CD4-positive, alpha-beta memory T cell (primary cell): ENCODE data around the gene ALDH1B1. TPM values are rescaled to one million over a fixed set of nuclear protein-coding genes. Genes with fewer than 3 reads are reported as not detected.
A peak's percentile ranks its signal among the peaks of the same experiment; 100 is the strongest.

Experiments
- CTCF ChIA-PET: fragments of 350-600 bp; sonication (Branson Sonifier 250); formaldehyde crosslinking; loops from one replicate; lab custom pipeline; 2021; ENCODE audit warnings: inconsistent platforms; ENCODE audit not compliant: partially characterized antibody; lab: Charles Lee
- POLR2A ChIA-PET: fragments of 350-600 bp; sonication (Branson Sonifier 250); formaldehyde crosslinking; loops from one replicate; lab custom pipeline; 2021; ENCODE audit not compliant: partially characterized antibody; lab: Charles Lee
- DNase-seq, 5 donors: peaks; one replicate each; pipeline versions ENCODE4 v3.0.0 to v3.0.0-alpha.2; 2020 to 2022; ENCODE audit warnings: mixed read lengths in 1 of 5
- H3K27ac ChIP-seq: one replicate; pipeline ENCODE4 v1.7.0; 2013; ENCODE audit warnings: low read depth, low read length
- H3K27me3 ChIP-seq: 2 replicates; pipeline ENCODE4 v1.7.0; 2013; ENCODE audit warnings: mild to moderate bottlenecking, low read length, moderate library complexity; ENCODE audit not compliant: insufficient read depth
- H3K36me3 ChIP-seq: 2 replicates; pipeline ENCODE4 v1.7.0; 2013; ENCODE audit warnings: mild to moderate bottlenecking, low read length, moderate library complexity; ENCODE audit not compliant: insufficient read depth
- H3K4me1 ChIP-seq: 2 replicates; pipeline ENCODE4 v1.7.0; 2013; ENCODE audit warnings: mild to moderate bottlenecking, low read length, moderate library complexity; ENCODE audit not compliant: insufficient read depth
- H3K4me3 ChIP-seq, 2 donors: one replicate each; pipeline ENCODE4 v1.7.0; 2013; ENCODE audit warnings: low read length in 2 of 2, mild to moderate bottlenecking in 1 of 2
- H3K9me3 ChIP-seq, 2 donors: one replicate each; pipeline ENCODE4 v1.7.0; 2013; ENCODE audit warnings: low read length in 2 of 2, control low read depth in 1 of 2; ENCODE audit not compliant: control insufficient read depth in 1 of 2
- H3K27ac Mint-ChIP-seq, 7 donors: one replicate each; pipeline ENCODE4 v1.8.0; 2020 to 2021; ENCODE audit warnings: mixed read lengths in 7 of 7, mild to moderate bottlenecking in 6 of 7, inconsistent platforms in 3 of 7, moderate library complexity in 3 of 7
- H3K27me3 Mint-ChIP-seq, 2 donors: one replicate each; pipeline ENCODE4 v1.8.0; 2020 to 2021; ENCODE audit warnings: mixed read lengths in 2 of 2
- H3K36me3 Mint-ChIP-seq, 2 donors: one replicate each; pipeline ENCODE4 v1.8.0; 2020 to 2021; ENCODE audit warnings: mixed read lengths in 2 of 2, inconsistent platforms in 1 of 2, mild to moderate bottlenecking in 1 of 2
- H3K4me1 Mint-ChIP-seq, 4 donors: one replicate each; pipeline ENCODE4 v1.8.0; 2020 to 2021; ENCODE audit warnings: mixed read lengths in 4 of 4, mild to moderate bottlenecking in 1 of 4
- H3K4me3 Mint-ChIP-seq, 8 donors: one replicate each; pipeline ENCODE4 v1.8.0; 2020 to 2021; ENCODE audit warnings: mixed read lengths in 8 of 8, mild to moderate bottlenecking in 7 of 8, moderate library complexity in 6 of 8, inconsistent platforms in 3 of 8
- H3K9me3 Mint-ChIP-seq, 8 donors: one replicate each; pipeline ENCODE4 v1.8.0; 2020 to 2021; ENCODE audit warnings: mixed read lengths in 8 of 8, mild to moderate bottlenecking in 5 of 8, inconsistent platforms in 3 of 8, moderate library complexity in 1 of 8
- intact Hi-C: fragments of 100-400 bp; cut with micrococcal nuclease; formaldehyde crosslinking; loops from one replicate; pipeline ENCODE4 v1.15.1; 2023
- polyA plus RNA-seq, 2 donors: library from polyadenylated mRNA; unstranded; fragments of 300-500 nt; fragmentation: Illumina TruSeq; gene quantifications; one replicate each; pipeline ENCODE4 v1.2.3, GENCODE V29; 2021
- total RNA-seq, 2 experiments: library from RNA; stranded (reverse); gene quantifications; one replicate each; pipeline ENCODE4 v1.2.3, GENCODE V29; 2021

Gene ALDH1B1
- total and polyA plus RNA-seq, 4 experiments from 2014 or later, result 3.6 to 10.5 (median 7.3) TPM

DNA sequence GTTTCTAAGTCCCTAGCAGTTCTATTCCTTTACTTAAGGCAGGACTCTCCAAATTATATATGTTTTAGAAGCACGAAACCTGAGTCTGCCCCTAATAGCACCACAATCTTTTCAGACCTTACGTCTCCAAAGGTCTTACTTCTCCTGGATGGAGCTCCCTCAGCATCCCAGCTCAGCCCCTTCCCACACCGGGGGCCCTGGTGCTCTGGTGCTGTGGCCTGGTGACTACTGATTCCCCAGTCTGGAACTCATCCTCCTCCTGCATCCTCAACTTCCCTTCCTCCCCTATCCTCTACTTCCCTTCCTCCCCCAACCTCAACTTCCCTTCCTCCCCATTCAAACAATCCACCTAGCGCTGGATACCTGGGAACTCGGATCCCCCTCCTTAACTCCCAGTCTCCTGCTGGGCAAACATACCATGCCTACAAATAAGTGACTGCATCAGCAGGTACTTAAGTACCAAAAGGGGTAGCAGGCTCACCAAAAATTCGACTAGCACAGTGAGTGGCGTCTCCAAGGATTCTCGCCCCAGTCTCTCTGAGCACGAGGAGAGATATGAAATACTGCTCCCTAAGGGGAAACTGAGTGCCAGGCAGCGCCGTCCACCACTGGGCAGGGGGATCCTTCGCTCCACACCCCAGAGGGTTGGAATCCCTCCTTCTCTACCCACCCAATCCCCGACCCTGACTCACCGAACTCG, 30.9 kb downstream of the ALDH1B1 start:
- ChIA-PET CTCF (no interaction called here), POLR2A (no interaction called here)
- H3K27ac ChIP-seq, result no peak overlapping the region
- intact Hi-C loops, result no loop called here
- H3K36me3 ChIP-seq, result no peaks in the 10 kb centered on the region
- Mint-ChIP-seq H3K4me3 (peak overlapping the region in 7 of 8 donors; percentile 27 to 72 (median 53)), H3K4me1 (peaks cover 0 to 15% (median 4%) of the 10 kb centered on the region in 4 donors), H3K9me3 (peaks cover 0 to 2% (median 0%) of the 10 kb centered on the region in 8 donors), H3K27ac (no peak overlapping the region), H3K36me3 (no peaks in the 10 kb centered on the region), H3K27me3 (peaks cover 31 to 33% of the 10 kb centered on the region in 2 donors)
- H3K4me1 ChIP-seq, result peaks cover 5% of the 10 kb centered on the region
- no peaks in the 10 kb centered on the region for H3K9me3 ChIP-seq
- peaks cover 3% of the 10 kb centered on the region for H3K27me3 ChIP-seq
- no peak for DNase-seq
- H3K4me3 ChIP-seq, result no peak overlapping the region

DNA sequence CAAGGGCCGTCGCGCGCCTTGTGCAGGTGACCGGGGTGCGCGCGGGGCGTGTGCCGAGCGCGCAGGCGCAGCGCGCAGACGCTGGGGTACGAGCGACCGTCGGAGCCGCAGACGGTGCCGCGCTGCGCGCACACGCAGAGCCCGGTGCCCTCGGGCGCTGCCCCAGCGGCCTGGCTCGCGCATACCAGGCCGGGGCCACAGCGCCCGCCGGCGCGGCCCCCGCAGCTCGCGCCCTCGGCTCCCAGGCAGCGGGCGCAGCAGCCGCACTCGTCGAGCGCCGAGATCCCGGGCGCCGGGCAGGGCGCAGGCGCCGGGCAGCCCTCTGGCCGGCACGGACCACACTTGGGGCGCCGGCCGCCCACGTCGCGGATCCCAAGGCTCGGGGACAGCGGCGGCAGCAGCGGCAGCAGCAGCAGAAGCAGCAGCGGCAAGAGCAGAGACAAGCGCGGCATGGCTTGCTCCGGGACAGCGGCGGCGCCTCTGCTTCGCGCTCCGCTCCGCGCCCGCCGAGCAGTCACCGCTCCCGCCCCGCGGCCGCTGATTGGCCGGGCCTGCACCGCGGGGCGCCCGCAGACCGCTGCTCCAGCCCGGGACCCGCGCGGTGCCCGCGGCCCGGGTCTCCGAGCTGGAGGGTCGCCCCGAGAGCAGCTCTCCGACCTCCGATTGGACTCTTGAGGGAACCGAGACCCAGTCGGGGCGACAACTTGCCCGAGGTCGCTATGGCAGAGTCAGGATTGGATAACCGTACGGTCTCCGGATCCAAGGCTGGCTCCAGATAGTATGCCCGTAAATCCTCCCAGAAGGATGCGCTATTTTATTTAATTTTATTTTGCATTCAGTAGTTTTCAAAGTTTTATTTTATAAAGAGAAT, 31.7 kb downstream of the ALDH1B1 start, which contains the start of gene IGFBPL1:
Gene IGFBPL1 (minus strand): TSS at position 482 of the 871 bp plus-strand sequence. CDS start 30 bp downstream, at position 452.
- no peak for DNase-seq
- no peaks in the 10 kb centered on the region for H3K9me3 ChIP-seq
- no peaks in the 10 kb centered on the region for H3K36me3 ChIP-seq
- peaks cover 31 to 33% of the 10 kb centered on the region in 2 donors for H3K27me3 Mint-ChIP-seq
- intact Hi-C loops, result no loop called here
- CTCF ChIA-PET, result no interaction called here
- H3K27ac ChIP-seq, result no peak within 1 kb of the TSS
- H3K27me3 ChIP-seq, result peaks cover 3% of the 10 kb centered on the region
- no peak within 1 kb of the TSS for H3K4me3 ChIP-seq
- peak within 1 kb of the TSS in 7 of 8 donors; percentile 27 to 72 (median 63) for H3K4me3 Mint-ChIP-seq
- H3K36me3 Mint-ChIP-seq, result no peaks in the 10 kb centered on the region
- H3K4me1 Mint-ChIP-seq, result peaks cover 0 to 15% (median 4%) of the 10 kb centered on the region in 4 donors
- POLR2A ChIA-PET, result no interaction called here
- peaks cover 0 to 2% (median 0%) of the 10 kb centered on the region in 8 donors for H3K9me3 Mint-ChIP-seq
- H3K27ac Mint-ChIP-seq, result no peak within 1 kb of the TSS
- peaks cover 5% of the 10 kb centered on the region for H3K4me1 ChIP-seq

DNA sequence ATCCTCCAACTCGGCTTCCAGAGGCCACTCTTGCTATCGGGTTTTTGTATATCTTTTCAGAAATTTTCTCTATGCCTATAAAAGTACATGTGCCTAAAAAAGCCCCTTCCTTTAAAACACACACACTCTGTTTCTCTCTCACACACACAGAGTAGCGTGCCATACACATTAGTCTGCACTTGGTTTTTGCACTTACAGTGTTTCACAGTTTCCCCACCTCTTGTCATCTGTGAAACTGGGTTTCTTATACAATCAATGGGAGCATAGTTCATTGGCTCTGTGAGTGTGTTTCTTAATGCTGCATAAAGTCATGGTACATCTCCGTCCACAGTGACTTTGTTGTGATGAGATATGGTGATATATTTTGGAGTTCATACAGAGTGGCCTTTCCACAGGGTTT, 32.4 kb downstream of the ALDH1B1 start:
- no peak overlapping the region for H3K27ac Mint-ChIP-seq
- ChIA-PET POLR2A (no interaction called here), CTCF (no interaction called here)
- DNase-seq, result no peak
- Histone ChIP-seq H3K36me3 (no peaks in the 10 kb centered on the region), H3K27me3 (peaks cover 3% of the 10 kb centered on the region), H3K27ac (no peak overlapping the region), H3K9me3 (no peaks in the 10 kb centered on the region), H3K4me3 (no peak overlapping the region), H3K4me1 (peaks cover 5% of the 10 kb centered on the region)
- no peaks in the 10 kb centered on the region for H3K36me3 Mint-ChIP-seq
- peaks cover 0 to 2% (median 0%) of the 10 kb centered on the region in 8 donors for H3K9me3 Mint-ChIP-seq
- intact Hi-C loops, result no loop called here
- H3K27me3 Mint-ChIP-seq, result peaks cover 31 to 33% of the 10 kb centered on the region in 2 donors
- H3K4me3 Mint-ChIP-seq, result peak overlapping the region in 5 of 8 donors; percentile 2 to 67 (median 53)
- H3K4me1 Mint-ChIP-seq, result peaks cover 0 to 15% (median 4%) of the 10 kb centered on the region in 4 donors

DNA sequence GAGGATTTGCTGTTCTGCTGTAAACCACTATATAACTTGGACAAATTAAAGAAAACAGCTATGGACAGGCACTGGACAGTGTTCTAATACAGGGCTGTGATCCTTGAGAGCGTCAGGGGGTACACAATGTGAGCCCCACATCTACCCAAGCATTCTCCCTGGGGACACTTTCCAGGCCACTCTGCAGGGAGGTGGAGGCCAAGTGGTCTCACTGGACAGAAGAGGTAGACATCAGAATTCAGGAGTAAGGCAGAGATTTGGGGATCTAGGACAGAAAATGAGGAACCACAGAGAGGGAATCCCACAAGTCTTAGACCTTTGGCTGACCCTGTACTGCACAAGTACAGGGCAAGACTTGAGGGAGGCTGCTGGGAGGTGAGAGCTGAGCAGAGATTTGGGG, 35.6 kb downstream of the ALDH1B1 start:
- H3K4me1 ChIP-seq, result peaks cover 5% of the 10 kb centered on the region
- no peaks in the 10 kb centered on the region for H3K9me3 ChIP-seq
- peak overlapping the region in 1 of 7 donors; percentile 72 for H3K27ac Mint-ChIP-seq
- peaks cover 3% of the 10 kb centered on the region for H3K27me3 ChIP-seq
- H3K4me3 ChIP-seq, result no peak overlapping the region
- no peaks in the 10 kb centered on the region for H3K36me3 ChIP-seq
- CTCF ChIA-PET, result interaction anchor here (1.6 kb wide), 1 partner anchor 29 kb away, joined by 3 read pairs; no protein-coding TSS in a partner anchor
- no peak overlapping the region for H3K4me3 Mint-ChIP-seq
- intact Hi-C loops, result no loop called here
- peaks cover 7 to 23% (median 13%) of the 10 kb centered on the region in 4 donors for H3K4me1 Mint-ChIP-seq
- H3K36me3 Mint-ChIP-seq, result no peaks in the 10 kb centered on the region
- H3K27ac ChIP-seq, result no peak overlapping the region
- POLR2A ChIA-PET, result no interaction called here
- no peaks in the 10 kb centered on the region for H3K9me3 Mint-ChIP-seq
- DNase-seq, result no peak
- H3K27me3 Mint-ChIP-seq, result peaks cover 17 to 23% of the 10 kb centered on the region in 2 donors

DNA sequence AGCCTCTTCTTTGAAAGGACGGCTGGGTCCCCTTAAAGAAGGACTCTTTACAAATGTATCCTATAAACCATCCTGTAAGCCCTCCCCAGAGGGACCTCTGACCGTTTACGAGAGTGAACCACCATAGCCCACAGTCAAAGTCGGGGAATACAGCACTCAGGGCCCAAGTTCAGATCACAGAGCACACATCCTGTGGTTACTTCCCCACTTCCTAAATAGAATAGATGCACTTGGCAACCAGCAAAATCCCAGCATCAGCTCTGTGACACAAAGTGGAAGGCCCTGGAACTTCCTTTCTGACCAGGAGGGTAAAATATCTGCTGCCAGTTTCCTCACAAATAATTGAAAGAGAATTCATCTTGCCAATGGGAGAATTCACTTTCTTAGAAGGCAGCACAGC, 38.6 kb downstream of the ALDH1B1 start:
- no peak for DNase-seq
- Mint-ChIP-seq H3K4me1 (peaks cover 8 to 10% (median 8%) of the 10 kb centered on the region in 4 donors), H3K9me3 (no peaks in the 10 kb centered on the region), H3K27me3 (peaks cover 2 to 9% of the 10 kb centered on the region in 2 donors), H3K4me3 (no peak overlapping the region), H3K36me3 (no peaks in the 10 kb centered on the region), H3K27ac (peak overlapping the region in 1 of 7 donors; percentile 0)
- H3K9me3 ChIP-seq, result no peaks in the 10 kb centered on the region
- H3K4me3 ChIP-seq, result no peak overlapping the region
- H3K36me3 ChIP-seq, result no peaks in the 10 kb centered on the region
- H3K27ac ChIP-seq, result no peak overlapping the region
- intact Hi-C loops, result loop anchor here (5.0 kb wide), 1 partner anchor 59 kb away; no protein-coding TSS in a partner anchor
- H3K4me1 ChIP-seq, result no peaks in the 10 kb centered on the region
- POLR2A ChIA-PET, result no interaction called here
- CTCF ChIA-PET, result no interaction called here
- no peaks in the 10 kb centered on the region for H3K27me3 ChIP-seq

DNA sequence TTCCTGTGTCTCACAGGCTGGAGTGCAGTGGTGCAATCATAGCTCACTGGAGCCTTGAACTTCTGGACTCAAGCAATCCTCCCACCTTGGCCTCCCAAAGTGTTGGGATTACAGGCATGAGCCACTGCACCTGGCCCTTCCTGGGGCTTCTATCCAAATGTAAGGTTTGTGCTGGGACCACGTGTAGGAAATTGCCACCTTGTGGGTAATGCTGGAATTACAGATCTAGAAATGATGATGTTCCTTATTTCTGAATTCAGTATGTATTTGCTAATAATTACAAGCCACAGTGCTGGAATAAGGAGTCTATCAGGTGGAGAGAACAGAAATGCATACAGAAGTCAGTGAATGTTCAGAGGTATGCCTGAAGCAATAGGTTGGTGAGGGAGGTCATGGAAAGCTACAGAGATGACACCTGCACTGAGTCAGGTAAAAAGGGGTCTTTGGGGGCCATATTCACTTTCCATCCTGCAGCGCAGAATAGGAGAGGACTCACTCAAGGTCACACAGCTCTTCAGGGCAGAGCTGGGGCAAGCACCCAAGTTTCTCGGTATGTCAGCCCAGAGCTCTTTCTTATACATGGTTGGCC, 40.5 kb downstream of the ALDH1B1 start:
- CTCF ChIA-PET, result interaction anchor here (0.8 to 4.1 kb wide), 12 partner anchors 8 to 520 kb away, joined by 3 to 30 read pairs (median 4); partner anchors contain the start of gene ANKRD18A
- intact Hi-C loops, result loop anchor here (1.0 to 5.0 kb wide), 2 partner anchors 61 to 520 kb away; no protein-coding TSS in a partner anchor
- no peaks in the 10 kb centered on the region for H3K9me3 Mint-ChIP-seq

More for the DNA sequence above, 40.5 kb downstream of the ALDH1B1 start:
- peak in 4 of 5 donors; percentile 6 to 17 (median 15) for DNase-seq
- peaks cover 0 to 2% of the 10 kb centered on the region in 2 donors for H3K27me3 Mint-ChIP-seq
- H3K9me3 ChIP-seq, result no peaks in the 10 kb centered on the region
- no peaks in the 10 kb centered on the region for H3K36me3 ChIP-seq
- H3K4me1 ChIP-seq, result no peaks in the 10 kb centered on the region
- peaks cover 8 to 10% (median 9%) of the 10 kb centered on the region in 4 donors for H3K4me1 Mint-ChIP-seq
- POLR2A ChIA-PET, result no interaction called here
- no peaks in the 10 kb centered on the region for H3K36me3 Mint-ChIP-seq
- no peak overlapping the region for H3K4me3 ChIP-seq
- no peaks in the 10 kb centered on the region for H3K27me3 ChIP-seq
- no peak overlapping the region for H3K27ac Mint-ChIP-seq
- no peak overlapping the region for H3K4me3 Mint-ChIP-seq
- H3K27ac ChIP-seq, result no peak overlapping the region
